NCI-H1417 treated with DMSO at 0.1 percent for 48 hours (cell line): ENCODE measurements around the gene FBXW10.
"Not testable (repeated sequence)": the region's sequence is repeated elsewhere in the genome, so short reads cannot be mapped to it uniquely, and the experiment has no call there.

Experiments
- DNase-seq: peaks from one replicate; lab custom pipeline; 2025; lab: John Stamatoyannopoulos, UW

Gene FBXW10

DNA sequence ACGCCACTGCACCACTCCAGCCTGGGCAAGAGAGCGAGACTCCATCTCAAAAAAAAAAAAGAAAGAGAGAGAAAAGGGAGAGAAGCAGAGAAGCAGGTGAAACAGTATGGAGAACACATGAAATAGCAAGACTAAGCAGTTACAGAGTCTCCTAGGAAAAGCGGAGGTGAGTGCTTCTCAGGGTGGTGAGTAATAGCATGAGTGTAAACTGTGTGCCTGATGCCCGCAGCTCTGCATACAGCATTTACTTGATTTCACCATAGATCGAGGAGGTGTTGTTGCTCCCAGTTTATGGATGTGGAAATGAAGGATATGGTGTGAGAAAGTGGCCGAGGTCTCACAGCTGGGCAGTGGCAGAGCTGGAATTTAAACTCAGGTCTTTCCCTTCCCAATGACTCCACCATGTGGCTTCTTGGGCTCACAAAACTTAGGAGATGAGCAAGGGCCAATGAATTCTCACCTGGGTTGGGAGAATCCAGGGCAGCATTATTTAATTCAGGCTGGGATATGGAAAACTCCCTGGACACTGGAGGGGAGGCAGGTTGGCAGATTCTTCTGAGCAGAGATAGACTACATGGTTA lies 10.1 kb downstream of the FBXW10 start:
- not testable (repeated sequence) for DNase-seq

DNA sequence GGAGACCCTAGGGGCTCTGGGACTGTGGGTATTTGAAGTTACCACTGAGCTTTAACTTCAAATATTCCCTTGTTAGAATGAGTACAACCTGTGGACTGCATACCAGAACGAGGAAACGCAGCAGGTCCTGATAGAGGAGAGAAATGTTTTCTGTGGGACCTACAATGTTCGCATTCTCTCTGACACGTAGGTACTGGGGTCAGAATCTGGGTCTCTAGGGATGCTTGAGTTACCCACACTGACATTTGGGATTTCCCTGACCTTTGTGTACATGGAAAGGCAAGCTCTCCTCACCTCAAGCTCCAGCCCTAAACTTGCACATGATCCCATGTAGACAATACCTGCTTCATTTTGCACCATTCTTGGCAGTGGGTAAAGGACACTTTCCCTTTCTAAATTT lies 12.1 kb downstream of the FBXW10 start:
- DNase-seq, result not testable (repeated sequence)

GRCh38 chr17:18757368-18758044 lies 13.7 kb downstream of the FBXW10 start:
- not testable (repeated sequence) for DNase-seq

DNA sequence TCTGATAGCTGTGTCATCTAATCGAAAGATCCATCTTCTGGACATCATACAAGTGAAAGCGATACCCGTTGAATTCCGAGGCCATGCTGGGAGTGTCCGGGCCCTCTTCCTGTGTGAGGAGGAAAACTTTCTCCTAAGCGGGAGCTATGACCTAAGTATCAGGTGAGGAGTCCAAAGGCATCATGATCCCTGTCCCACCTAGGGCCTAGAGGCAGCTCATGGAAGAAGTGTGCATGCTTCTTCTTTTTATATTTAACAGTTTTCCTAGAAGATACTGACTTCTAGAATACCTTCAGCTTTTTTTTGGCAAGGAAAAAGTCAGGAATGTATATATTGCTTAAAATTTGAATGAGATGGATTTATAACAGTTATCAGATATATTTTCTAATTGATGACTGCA lies 14.5 kb downstream of the FBXW10 start:
- not testable (repeated sequence) for DNase-seq

DNA sequence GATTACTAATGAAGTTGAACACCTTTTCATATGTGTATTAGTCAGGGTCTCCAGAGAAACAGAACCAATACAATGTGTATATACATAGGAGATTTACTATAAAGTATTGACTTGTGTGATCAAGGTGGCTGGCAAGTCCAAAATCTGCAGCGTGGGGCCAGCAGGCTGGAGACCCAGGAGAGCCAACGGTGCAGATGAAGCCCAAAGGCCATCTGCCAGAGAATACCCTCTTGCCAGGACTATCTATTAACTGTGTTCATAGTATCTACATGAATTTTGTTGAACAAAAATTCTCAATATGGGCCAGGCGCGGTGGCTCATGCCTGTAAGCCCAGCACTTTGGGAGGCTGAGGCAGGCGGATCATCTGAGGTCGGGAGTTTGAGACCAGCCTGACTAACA lies 16.4 kb downstream of the FBXW10 start:
- not testable (repeated sequence) for DNase-seq

GRCh38 chr17:18770572-18770971 lies 26.7 kb downstream of the FBXW10 start:
- DNase-seq, result not testable (repeated sequence)

- DNase-seq, result not testable (repeated sequence)
Measured at GRCh38 chr17:18771066-18771465, 27.2 kb downstream of the FBXW10 start.

GRCh38 chr17:18772471-18772870 lies 28.6 kb downstream of the FBXW10 start:
- no peak for DNase-seq

- peak; percentile 51 for DNase-seq
Measured at GRCh38 chr17:18780991-18781718, 37.3 kb downstream of the FBXW10 start, which contains the start of gene TVP23B. Gene TVP23B (plus strand): TSS chr17:18781183. CDS start chr17:18781294, 111 bp downstream.

DNA sequence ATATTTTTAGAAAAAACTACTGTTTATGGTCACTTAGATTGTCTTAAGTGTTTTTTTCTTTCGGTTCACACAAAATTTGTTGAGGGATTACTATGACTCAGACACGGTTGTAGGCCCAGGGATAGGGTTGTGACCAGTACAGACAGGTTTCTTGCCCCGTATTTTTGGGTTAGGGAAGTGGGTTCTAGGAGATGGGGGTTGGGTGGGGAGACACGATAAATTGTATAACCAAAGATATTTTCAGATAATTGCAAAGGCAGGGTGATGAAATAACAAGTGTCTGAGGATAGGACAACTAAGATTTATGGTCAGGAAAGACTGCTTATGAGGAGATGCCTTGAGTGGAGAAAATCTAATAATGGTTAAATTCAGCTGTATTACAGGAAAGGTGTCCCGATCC lies 38.0 kb downstream of the FBXW10 start:
- not testable (repeated sequence) for DNase-seq

GRCh38 chr17:18785933-18786332 lies 42.1 kb downstream of the FBXW10 start:
- not testable (repeated sequence) for DNase-seq

GRCh38 chr17:18786890-18787289 lies 43.0 kb downstream of the FBXW10 start:
- DNase-seq, result not testable (repeated sequence)

- not testable (repeated sequence) for DNase-seq
Measured at GRCh38 chr17:18791402-18791801, 47.5 kb downstream of the FBXW10 start.

DNA sequence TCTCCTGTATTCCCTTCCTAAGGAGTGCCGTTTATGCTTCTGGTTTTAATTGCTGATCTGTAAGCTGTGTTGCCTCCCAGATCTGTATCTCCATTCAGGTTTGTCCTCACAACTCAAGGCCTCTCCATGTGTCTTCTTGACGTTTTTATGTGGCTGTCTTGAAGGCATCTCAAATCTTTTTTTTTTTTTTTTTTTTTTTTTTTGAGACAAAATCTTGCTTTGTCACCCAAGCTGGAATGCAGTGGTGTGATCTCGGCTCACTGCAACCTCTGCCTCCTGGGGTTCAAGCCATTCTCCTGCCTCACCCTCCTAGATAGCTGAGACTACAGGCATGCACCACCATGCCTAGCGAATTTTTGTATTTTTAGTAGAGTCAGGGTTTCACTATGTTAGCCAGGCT lies 51.0 kb downstream of the FBXW10 start:
- DNase-seq, result not testable (repeated sequence)

DNA sequence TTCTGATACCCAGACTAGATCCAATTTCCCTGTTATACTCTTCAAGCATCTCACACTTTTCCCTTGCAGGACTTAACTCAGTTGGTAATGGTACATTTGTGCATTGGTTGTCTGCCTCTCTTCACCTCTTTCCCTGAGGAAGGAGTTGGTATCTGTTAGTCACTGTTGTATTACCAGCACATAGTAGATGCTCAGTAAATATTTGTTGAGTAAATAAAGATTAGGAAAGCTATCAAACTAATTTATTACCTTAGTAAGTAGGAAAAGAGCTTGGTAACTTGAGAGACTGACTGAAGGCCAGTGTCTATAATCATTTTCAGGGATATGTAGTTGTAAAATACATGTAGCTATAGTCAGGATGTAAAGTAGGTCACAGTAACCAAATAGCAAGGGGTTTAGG lies 53.0 kb downstream of the FBXW10 start:
- DNase-seq, result not testable (repeated sequence)

- DNase-seq, result not testable (repeated sequence)
Measured at GRCh38 chr17:18803458-18804245, 59.8 kb downstream of the FBXW10 start.

GRCh38 chr17:18815924-18816323 lies 72.1 kb downstream of the FBXW10 start:
- DNase-seq, result not testable (repeated sequence)

DNA sequence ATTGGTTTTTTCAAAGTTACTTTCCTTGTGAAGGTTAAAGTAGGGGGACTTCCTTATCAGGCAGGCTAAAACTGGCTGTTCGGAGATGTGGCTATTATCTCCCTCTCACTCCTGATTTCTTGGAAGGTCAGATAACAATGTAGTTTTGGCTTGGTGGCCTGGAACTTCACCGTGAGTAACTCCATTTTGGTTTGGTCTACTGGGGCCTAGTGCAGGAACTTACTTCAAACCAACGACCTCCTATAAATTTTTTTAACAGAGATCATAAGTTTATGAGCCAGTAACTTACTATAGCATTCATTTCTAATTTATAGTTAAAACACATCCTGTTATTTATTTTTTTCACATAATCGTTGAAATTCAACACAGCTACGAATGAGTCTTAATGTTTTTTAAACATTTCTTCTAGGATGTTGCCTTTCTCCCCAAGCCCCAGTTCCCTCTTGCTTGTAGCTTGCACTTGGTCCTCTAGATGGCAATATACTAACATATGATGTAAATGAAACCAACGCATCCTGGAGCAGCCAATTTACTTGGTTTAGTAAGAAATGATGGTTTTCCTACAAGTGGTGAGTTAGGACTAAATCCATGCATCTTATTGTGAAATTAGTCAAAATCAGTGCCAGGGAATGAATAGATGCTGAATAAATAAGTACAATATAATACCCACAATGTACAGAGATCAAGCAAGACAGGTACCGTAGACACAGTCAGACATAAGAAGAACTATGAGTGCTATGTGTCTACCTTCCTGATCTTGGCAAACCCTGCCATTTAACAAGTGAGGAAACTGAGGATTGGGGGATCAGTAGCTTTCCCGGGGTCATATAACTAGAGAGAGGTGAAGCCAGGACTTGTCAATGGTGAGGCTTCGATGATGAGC lies 72.9 kb downstream of the FBXW10 start:
- peak; percentile 10 for DNase-seq

DNA sequence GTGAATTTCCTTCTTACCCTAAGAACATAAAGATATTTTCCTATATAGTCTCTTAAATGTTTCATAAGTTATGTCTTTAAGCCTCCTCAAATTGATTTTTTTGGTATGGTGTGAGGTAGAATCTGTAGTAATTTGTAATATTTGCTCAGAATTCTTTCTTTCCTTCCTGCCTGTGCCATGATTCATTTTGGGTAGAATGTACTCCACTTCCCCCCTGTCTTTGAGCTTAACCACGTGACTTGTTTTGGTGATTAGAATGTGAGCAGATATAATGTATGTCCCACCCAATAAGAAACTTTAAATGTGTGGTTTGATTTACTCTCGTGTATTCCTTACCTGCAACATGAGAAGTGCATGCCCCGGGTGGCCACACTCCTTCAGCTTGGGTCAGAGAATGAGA lies 77.6 kb downstream of the FBXW10 start:
- not testable (repeated sequence) for DNase-seq

DNA sequence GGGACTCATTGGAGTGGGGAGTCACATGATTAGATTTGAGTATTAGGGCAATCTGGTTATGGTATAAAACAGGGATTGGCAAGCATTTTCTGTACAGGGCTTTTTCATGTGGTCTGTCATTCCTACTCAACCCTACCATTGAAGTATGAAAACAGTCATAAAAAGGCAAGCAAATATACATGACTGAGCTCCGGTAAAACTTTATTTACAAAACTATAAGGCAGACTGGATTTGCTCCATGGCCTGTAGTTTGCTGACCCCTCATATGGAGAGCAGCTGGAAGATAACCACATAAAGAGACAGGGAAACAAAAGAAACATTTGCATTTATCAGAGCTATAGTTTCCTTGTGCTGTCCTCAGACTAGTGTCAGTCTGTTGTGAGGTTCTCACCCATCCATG lies 83.8 kb downstream of the FBXW10 start:
- DNase-seq, result not testable (repeated sequence)
